Progenitor cell of endocrine pancreas (in vitro differentiated cells): Measurements from ENCODE around the gene KCNQ5. TPM values are rescaled to one million over a fixed set of nuclear protein-coding genes. Genes with fewer than 3 reads are reported as not detected.

ENCODE experiments used
- DNase-seq: peaks from one replicate; pipeline ENCODE4 v3.0.0; 2021; ENCODE audit warnings: low spot score; ENCODE audit not compliant: unreplicated experiment
- H3K27ac Mint-ChIP-seq: 2 replicates; pipeline ENCODE4 v1.8.0; 2021; ENCODE audit warnings: mild to moderate bottlenecking, moderate library complexity, mixed read lengths
- H3K27me3 Mint-ChIP-seq: 2 replicates; pipeline ENCODE4 v1.8.0; 2021; ENCODE audit warnings: mixed read lengths
- H3K36me3 Mint-ChIP-seq: 2 replicates; pipeline ENCODE4 v1.8.0; 2022; ENCODE audit warnings: mixed read lengths; ENCODE audit not compliant: insufficient read depth
- H3K4me1 Mint-ChIP-seq: 2 replicates; pipeline ENCODE4 v1.8.0; 2021; ENCODE audit warnings: low read depth, mixed read lengths
- H3K4me3 Mint-ChIP-seq: 2 replicates; pipeline ENCODE4 v1.8.0; 2021; ENCODE audit warnings: low read depth, mild to moderate bottlenecking, moderate library complexity, mixed read lengths
- H3K9me3 Mint-ChIP-seq: 2 replicates; pipeline ENCODE4 v1.8.0; 2021; ENCODE audit warnings: low read depth, mixed read lengths
- total RNA-seq: library from RNA; stranded (reverse); gene quantifications from 2 replicates; pipeline ENCODE4 v1.2.1, GENCODE V29; 2021
- TF ChIP-seq, protein P1 (sequence below): fragments of 200-600 bp; sonication (generic); IDR thresholded peaks from one replicate; pipeline ENCODE4 v1.5.0; 2021; ENCODE audit warnings: antibody characterized with exemption, mild to moderate bottlenecking; ENCODE audit not compliant: unreplicated experiment

KCNQ5 gene
- total RNA-seq, 1 donor from 2014 or later, result 1.0 TPM

DNA sequence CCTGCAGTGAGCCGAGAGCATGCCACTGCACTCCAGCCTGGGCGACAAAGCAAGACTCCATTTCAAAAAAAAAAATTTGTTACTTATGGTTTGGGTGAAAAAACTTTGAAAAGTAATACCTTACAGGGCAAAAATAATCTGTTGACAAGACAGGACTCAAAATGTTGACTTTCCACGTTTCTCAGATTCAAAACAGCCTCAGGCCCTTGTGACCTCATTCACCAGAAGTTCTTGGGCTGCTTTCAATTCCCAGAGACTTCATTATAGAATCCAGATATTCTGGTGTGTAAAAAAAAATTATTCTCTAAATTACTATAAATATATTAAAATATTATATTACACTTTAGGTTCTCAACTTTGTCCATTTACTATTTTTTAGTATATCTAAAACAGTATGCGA, 116.2 kb downstream of the KCNQ5 start:
- Mint-ChIP-seq H3K4me3 (no peak overlapping the region), H3K9me3 (no peaks in the 10 kb centered on the region), H3K27ac (no peak overlapping the region), H3K36me3 (no peaks in the 10 kb centered on the region), H3K4me1 (no peaks in the 10 kb centered on the region), H3K27me3 (no peaks in the 10 kb centered on the region)
- TF ChIP-seq, protein P1, sequence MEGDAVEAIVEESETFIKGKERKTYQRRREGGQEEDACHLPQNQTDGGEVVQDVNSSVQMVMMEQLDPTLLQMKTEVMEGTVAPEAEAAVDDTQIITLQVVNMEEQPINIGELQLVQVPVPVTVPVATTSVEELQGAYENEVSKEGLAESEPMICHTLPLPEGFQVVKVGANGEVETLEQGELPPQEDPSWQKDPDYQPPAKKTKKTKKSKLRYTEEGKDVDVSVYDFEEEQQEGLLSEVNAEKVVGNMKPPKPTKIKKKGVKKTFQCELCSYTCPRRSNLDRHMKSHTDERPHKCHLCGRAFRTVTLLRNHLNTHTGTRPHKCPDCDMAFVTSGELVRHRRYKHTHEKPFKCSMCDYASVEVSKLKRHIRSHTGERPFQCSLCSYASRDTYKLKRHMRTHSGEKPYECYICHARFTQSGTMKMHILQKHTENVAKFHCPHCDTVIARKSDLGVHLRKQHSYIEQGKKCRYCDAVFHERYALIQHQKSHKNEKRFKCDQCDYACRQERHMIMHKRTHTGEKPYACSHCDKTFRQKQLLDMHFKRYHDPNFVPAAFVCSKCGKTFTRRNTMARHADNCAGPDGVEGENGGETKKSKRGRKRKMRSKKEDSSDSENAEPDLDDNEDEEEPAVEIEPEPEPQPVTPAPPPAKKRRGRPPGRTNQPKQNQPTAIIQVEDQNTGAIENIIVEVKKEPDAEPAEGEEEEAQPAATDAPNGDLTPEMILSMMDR, result no peak
- DNase-seq, result no peak

DNA sequence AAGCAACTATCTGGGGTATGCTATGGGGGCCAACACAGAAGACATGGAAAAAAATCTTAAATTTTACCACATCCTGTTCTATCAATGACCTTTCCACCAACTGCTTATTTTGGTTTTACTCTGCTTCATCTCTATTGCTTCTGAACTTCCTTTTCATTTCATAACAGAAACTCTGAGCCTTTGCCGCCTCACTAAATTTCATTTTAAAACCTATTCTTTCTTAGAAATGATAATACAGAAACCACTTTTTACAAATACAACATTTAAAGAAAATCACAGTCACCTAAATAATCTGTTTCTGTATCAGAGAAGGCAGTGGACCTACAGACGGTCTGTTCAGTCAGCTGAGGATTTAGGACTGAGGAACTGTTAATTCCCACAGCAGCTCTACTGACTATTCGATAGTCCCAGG, 117.5 kb downstream of the KCNQ5 start:
- TF ChIP-seq, protein P1, result no peak
- H3K9me3 Mint-ChIP-seq, result no peaks in the 10 kb centered on the region
- H3K36me3 Mint-ChIP-seq, result no peaks in the 10 kb centered on the region
- no peaks in the 10 kb centered on the region for H3K27me3 Mint-ChIP-seq
- no peaks in the 10 kb centered on the region for H3K4me1 Mint-ChIP-seq
- no peak for DNase-seq
- no peak overlapping the region for H3K4me3 Mint-ChIP-seq
- no peak overlapping the region for H3K27ac Mint-ChIP-seq

DNA sequence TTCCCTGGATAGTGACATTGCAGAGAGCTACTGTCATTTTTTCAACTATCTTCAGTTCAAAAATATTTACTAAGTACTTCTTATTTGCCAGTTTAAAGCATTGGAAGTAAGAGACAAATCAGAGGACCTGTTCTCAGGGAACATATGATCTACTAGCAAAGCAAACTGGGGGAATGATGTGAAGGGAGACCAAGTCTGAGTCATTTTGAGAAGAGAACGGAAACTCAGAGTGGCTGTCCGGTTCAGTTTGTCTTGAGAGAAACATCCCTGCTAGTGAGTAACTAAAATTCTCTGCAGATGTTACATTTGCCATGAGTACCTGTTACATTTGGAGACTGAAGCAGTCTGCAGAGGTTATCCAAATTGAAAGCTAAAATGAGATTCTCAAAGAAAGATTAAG, 118.3 kb downstream of the KCNQ5 start:
- Mint-ChIP-seq H3K27me3 (no peaks in the 10 kb centered on the region), H3K4me1 (no peaks in the 10 kb centered on the region), H3K36me3 (no peaks in the 10 kb centered on the region), H3K9me3 (no peaks in the 10 kb centered on the region), H3K4me3 (no peak overlapping the region), H3K27ac (no peak overlapping the region)
- TF ChIP-seq, protein P1, result no peak
- no peak for DNase-seq

DNA sequence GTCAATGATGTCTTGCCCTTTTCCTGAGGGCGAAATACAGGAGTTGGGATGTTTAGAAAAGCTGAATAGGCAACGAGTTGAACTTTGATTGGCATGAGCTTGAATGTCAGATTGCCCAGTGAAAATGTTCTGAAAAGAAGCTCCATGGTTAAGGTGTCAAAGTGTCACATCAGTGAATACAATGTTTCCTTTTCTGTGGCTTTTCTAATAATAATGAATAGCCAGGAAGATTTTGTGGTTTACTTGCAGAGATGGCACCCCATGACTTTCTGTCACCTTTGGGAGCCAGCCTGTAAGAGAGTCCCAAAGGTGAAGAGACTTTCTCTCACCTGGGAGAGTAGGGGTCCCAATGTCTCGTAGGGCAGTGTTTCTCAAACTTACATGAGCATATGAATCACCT, 119.2 kb downstream of the KCNQ5 start:
- Mint-ChIP-seq H3K4me1 (peaks cover 3% of the 10 kb centered on the region), H3K9me3 (no peaks in the 10 kb centered on the region), H3K27ac (no peak overlapping the region), H3K4me3 (no peak overlapping the region), H3K27me3 (no peaks in the 10 kb centered on the region), H3K36me3 (no peaks in the 10 kb centered on the region)
- TF ChIP-seq, protein P1, result no peak
- DNase-seq, result no peak

DNA sequence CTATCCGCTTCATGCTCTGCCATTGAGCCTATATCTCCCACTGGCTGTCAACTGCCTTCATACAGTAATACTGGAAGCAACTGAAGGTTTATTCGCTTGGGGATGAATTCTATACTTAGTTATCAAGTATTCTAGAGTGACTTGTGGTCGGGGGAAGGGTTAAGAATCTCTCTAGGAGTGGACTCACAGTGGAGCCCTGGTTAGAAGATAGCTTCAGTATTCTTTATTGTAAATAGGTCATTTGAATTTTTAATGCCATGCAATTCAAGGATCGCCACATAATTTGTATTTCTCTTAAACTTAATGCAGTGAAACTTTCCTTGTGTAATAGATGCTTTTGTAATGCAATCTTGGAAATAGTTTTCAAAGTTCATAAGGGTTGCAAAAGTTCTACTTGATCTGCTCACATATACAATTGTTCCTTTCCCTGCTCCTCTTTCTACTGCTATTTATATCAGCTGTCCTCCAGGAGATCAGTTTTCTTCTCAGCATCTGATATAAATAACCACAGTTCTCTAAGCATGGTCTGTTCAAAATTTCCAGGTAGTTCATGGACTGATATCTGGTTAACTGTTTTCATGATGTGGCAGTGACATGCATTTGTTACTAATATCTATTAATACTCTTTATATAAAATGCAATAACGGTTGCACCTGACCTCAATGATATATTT, 120.3 kb downstream of the KCNQ5 start:
- Mint-ChIP-seq H3K4me3 (no peak overlapping the region), H3K9me3 (no peaks in the 10 kb centered on the region), H3K4me1 (peaks cover 6% of the 10 kb centered on the region), H3K27me3 (no peaks in the 10 kb centered on the region), H3K27ac (no peak overlapping the region), H3K36me3 (no peaks in the 10 kb centered on the region)
- DNase-seq, result no peak
- TF ChIP-seq, protein P1, result no peak
